Duodenal mucosa (tissue), 2 donors: ENCODE data around the gene TMEM9.

Source experiments
- H3K27ac ChIP-seq: one replicate; pipeline ENCODE4 v1.7.0; 2013; ENCODE audit warnings: low read depth, low read length
- H3K27me3 ChIP-seq, 2 donors: one replicate each; pipeline ENCODE4 v1.7.0; 2013; ENCODE audit warnings: low read length in 2 of 2, control low read depth in 1 of 2; ENCODE audit not compliant: insufficient read depth in 2 of 2, control insufficient read depth in 1 of 2
- H3K36me3 ChIP-seq, 2 donors: one replicate each; pipeline ENCODE4 v1.7.0; 2013; ENCODE audit warnings: low read length in 2 of 2, control low read depth in 1 of 2; ENCODE audit not compliant: insufficient read depth in 2 of 2, control insufficient read depth in 1 of 2
- H3K4me1 ChIP-seq, 2 donors: one replicate each; pipeline ENCODE4 v1.7.0; 2013; ENCODE audit warnings: low read length in 2 of 2, control low read depth in 1 of 2; ENCODE audit not compliant: insufficient read depth in 2 of 2, control insufficient read depth in 1 of 2
- H3K4me3 ChIP-seq, 2 donors: one replicate each; pipeline ENCODE4 v1.7.0; 2013; ENCODE audit warnings: low read length in 2 of 2, low read depth in 1 of 2
- H3K9ac ChIP-seq, 2 donors: one replicate each; pipeline ENCODE4 v1.7.0; 2013; ENCODE audit warnings: low read length in 2 of 2, low read depth in 1 of 2
- H3K9me3 ChIP-seq, 2 donors: one replicate each; pipeline ENCODE4 v1.7.0; 2013; ENCODE audit warnings: low read length in 2 of 2, control low read depth in 1 of 2; ENCODE audit not compliant: control insufficient read depth in 1 of 2

The TMEM9 gene

GRCh38 chr1:201154389-201155165 is at the start of gene TMEM9:
TMEM9 (minus strand) TSS chr1:201154474; CDS start chr1:201153923, 551 bp downstream.
- Histone ChIP-seq H3K27me3 (no peaks in the 10 kb centered on the region), H3K4me3 (peak within 1 kb of the TSS; percentile 83), H3K36me3 (peaks cover 0 to 9% of the 10 kb centered on the region in 2 donors), H3K4me1 (peaks cover 13 to 17% of the 10 kb centered on the region in 2 donors), H3K9ac (peak within 1 kb of the TSS; percentile 54 to 70), H3K27ac (no peak within 1 kb of the TSS), H3K9me3 (no peaks in the 10 kb centered on the region)

GRCh38 chr1:201198598-201198997 is 44.3 kb upstream of the TMEM9 start:
- Histone ChIP-seq H3K9ac (no peak overlapping the region), H3K27ac (no peak overlapping the region), H3K4me3 (no peak overlapping the region), H3K9me3 (no peaks in the 10 kb centered on the region), H3K36me3 (no peaks in the 10 kb centered on the region), H3K4me1 (no peaks in the 10 kb centered on the region), H3K27me3 (peaks cover 0 to 3% of the 10 kb centered on the region in 2 donors)

DNA sequence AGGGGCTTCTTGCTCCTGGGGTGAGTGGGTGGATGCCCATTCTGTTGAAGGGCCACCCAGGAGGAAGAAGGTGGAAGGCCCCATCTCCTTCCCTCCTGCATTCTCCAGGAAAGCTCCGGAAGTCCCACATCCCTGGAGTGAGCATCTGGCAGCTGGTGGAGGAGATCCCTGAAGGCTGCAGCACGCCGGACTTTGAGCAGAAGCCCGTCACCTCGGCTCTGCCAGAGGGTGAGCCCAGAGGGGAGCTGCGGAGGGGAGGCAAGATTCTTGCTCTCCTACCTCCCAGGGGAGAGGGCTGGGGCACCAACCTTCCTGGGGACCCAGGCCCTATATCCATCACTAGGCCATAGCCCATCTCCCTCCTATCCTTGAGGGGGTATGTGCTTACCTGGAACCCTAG is 39.8 kb upstream of the TMEM9 start:
- Histone ChIP-seq H3K36me3 (no peaks in the 10 kb centered on the region), H3K9me3 (no peaks in the 10 kb centered on the region), H3K27ac (no peak overlapping the region), H3K4me3 (no peak overlapping the region), H3K9ac (no peak overlapping the region), H3K27me3 (peaks cover 4 to 7% of the 10 kb centered on the region in 2 donors), H3K4me1 (no peaks in the 10 kb centered on the region)

DNA sequence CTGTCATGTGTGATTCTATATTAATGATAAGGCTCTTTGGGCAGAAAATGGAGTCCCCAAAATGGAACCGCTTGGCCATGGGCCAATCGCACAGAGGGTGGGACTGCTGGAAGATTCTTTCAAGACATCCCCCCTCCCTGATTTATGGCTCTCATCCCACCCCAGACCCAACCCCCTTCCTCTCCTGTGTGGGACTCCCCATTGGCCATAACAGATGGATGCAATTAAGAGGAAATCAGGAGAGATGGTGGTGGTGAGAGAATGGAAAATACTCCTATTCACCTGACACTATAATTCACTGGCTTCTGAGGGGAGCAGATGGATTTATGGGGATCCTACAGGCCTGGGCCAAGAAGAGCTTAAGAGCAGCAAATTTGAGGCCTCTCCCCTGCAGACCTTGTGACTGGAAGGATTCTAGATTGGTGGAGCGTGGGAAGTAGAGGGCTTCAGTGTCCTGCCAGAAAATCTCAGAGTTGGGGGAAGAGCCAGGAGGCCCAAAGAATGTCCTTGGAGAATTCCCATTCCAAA is 38.1 kb upstream of the TMEM9 start:
- H3K4me3 ChIP-seq, result no peak overlapping the region
- no peaks in the 10 kb centered on the region for H3K4me1 ChIP-seq
- no peaks in the 10 kb centered on the region for H3K9me3 ChIP-seq
- H3K27ac ChIP-seq, result no peak overlapping the region
- H3K9ac ChIP-seq, result no peak overlapping the region
- H3K36me3 ChIP-seq, result no peaks in the 10 kb centered on the region
- H3K27me3 ChIP-seq, result peaks cover 4 to 7% of the 10 kb centered on the region in 2 donors

DNA sequence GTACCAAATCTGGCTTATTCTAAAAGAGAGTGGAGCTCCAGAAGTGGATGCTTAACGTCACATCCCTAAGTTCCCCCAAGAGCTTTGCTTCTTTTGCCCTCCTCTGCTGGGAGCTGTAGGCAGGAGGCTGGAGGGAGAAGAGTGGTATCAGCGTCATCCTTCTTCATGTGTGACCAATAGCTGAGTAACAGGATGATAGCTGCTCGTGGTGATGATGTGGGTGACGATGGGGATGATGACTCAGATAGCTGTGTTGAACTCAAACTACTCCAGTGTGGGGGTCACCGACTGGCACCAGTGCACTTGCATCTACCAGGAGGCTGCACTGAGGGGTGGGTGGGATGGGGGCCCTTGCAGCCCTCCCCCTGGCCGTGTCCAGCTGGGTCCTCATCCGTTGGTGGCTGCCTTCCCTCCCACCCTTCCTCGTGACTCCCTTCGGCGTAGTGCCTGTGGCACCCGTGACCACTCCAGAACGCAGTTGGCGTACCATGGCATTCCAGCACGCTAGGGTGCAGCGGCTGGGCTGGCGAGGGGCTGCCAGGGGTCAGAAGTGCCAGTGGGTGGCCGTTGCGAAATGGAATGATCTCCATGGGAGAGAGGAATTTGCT is 37.5 kb upstream of the TMEM9 start:
- peaks cover 4 to 7% of the 10 kb centered on the region in 2 donors for H3K27me3 ChIP-seq
- H3K36me3 ChIP-seq, result no peaks in the 10 kb centered on the region
- no peak overlapping the region for H3K27ac ChIP-seq
- H3K9me3 ChIP-seq, result no peaks in the 10 kb centered on the region
- no peak overlapping the region for H3K9ac ChIP-seq
- no peaks in the 10 kb centered on the region for H3K4me1 ChIP-seq
- no peak overlapping the region for H3K4me3 ChIP-seq

- H3K27ac ChIP-seq, result no peak within 1 kb of the TSS
Observed at GRCh38 chr1:201190624-201191051, 36.4 kb upstream of the TMEM9 start, which contains the start of gene IGFN1. IGFN1 (plus strand) TSS chr1:201190824; CDS start chr1:201193294, 2,470 bp downstream.

GRCh38 chr1:201190005-201190404 is 35.7 kb upstream of the TMEM9 start:
- H3K36me3 ChIP-seq, result no peaks in the 10 kb centered on the region
- no peak overlapping the region for H3K4me3 ChIP-seq
- H3K27ac ChIP-seq, result no peak overlapping the region
- H3K27me3 ChIP-seq, result peaks cover 4 to 7% of the 10 kb centered on the region in 2 donors
- H3K4me1 ChIP-seq, result no peaks in the 10 kb centered on the region
- H3K9me3 ChIP-seq, result no peaks in the 10 kb centered on the region
- no peak overlapping the region for H3K9ac ChIP-seq

More at GRCh38 chr1:201190624-201191051, 36.4 kb upstream of the TMEM9 start, which contains the start of gene IGFN1:
- no peaks in the 10 kb centered on the region for H3K9me3 ChIP-seq
- no peak within 1 kb of the TSS for H3K9ac ChIP-seq
- H3K27me3 ChIP-seq, result peaks cover 4 to 7% of the 10 kb centered on the region in 2 donors
- H3K36me3 ChIP-seq, result no peaks in the 10 kb centered on the region
- no peaks in the 10 kb centered on the region for H3K4me1 ChIP-seq
- no peak within 1 kb of the TSS for H3K4me3 ChIP-seq

DNA sequence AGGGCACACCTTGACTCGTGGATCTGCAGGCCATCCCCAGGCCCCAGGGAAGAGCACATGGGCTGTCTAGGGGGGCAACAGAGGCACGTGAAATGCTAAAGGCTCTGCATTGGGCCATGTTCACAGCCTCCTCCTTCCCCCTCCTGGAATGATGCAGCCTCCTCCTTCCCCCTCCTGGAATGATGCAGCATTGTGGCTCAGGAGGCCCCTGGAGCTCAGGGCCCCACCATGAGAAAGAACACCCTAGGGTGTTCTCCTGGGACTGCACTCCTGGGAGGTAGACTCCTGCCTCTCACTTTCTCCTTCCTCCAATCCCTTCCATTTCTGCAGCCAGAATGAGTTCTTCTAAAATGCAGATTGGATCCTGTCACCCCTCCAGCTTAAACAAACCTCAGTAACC is 34.8 kb upstream of the TMEM9 start:
- Histone ChIP-seq H3K4me1 (peaks cover 0 to 2% of the 10 kb centered on the region in 2 donors), H3K27me3 (peaks cover 4 to 7% of the 10 kb centered on the region in 2 donors), H3K4me3 (no peak overlapping the region), H3K27ac (no peak overlapping the region), H3K9me3 (no peaks in the 10 kb centered on the region), H3K36me3 (no peaks in the 10 kb centered on the region), H3K9ac (no peak overlapping the region)

GRCh38 chr1:201186192-201186591 is 31.9 kb upstream of the TMEM9 start:
- no peak overlapping the region for H3K4me3 ChIP-seq
- H3K27me3 ChIP-seq, result peaks cover 2 to 4% of the 10 kb centered on the region in 2 donors
- no peaks in the 10 kb centered on the region for H3K36me3 ChIP-seq
- H3K4me1 ChIP-seq, result peaks cover 0 to 7% of the 10 kb centered on the region in 2 donors
- H3K27ac ChIP-seq, result no peak overlapping the region
- H3K9me3 ChIP-seq, result no peaks in the 10 kb centered on the region
- H3K9ac ChIP-seq, result no peak overlapping the region

DNA sequence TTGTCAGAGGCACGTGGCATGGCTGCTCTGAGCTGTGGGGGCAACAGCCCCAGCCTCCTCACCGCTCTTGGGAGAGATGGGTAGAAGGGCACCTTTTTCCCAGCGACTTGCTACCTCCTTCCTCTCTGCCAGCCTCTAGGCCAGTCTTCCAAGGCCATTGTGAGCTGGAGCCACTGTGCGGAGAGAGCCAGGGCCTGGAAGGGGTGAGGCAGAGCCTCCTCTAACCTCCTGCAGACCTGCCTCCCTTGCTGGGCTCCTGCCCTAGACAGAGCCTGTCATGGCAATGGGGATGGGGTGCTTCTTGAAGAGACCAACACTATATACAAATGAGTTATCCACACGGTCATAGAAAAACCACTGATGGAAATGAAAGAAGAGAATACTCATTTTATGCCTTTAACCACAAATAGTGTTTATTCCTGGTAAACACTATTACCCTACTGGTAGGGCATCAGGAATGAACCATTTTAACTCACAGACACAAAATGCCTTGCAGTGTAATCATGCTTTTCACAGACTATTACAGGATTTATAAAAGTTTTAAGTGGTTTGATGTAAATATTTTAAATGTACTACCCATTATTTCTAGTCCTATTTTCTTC is 31.4 kb upstream of the TMEM9 start:
- no peaks in the 10 kb centered on the region for H3K36me3 ChIP-seq
- H3K4me3 ChIP-seq, result no peak overlapping the region
- H3K9ac ChIP-seq, result no peak overlapping the region
- H3K9me3 ChIP-seq, result no peaks in the 10 kb centered on the region
- H3K4me1 ChIP-seq, result peaks cover 0 to 7% of the 10 kb centered on the region in 2 donors
- no peak overlapping the region for H3K27ac ChIP-seq
- no peaks in the 10 kb centered on the region for H3K27me3 ChIP-seq
